ENCODE measurements around the gene LY6G6D. TPM values are rescaled to one million over a fixed set of nuclear protein-coding genes. Genes with fewer than 3 reads are reported as not detected.
A peak's percentile ranks its signal among the peaks of the same experiment; 100 is the strongest.

LY6G6D gene
- total RNA-seq, 1 experiment from 2014 or later: not detected

- no peak overlapping the region for H2BK5ac ChIP-seq (ENCODE audit: insufficient read length, low read length)
- H3K36me3 Mint-ChIP-seq (ENCODE audit: insufficient read depth in 1 of 3, low read depth in 3 of 3): peaks cover 18 to 53% (median 32%) of the 10 kb centered on the region in 3 experiments
- H2BK20ac ChIP-seq (ENCODE audit: low read depth, low read length, poor library complexity, severe bottlenecking): no peak overlapping the region
- no peak for DNase-seq
- H3T11ph ChIP-seq (ENCODE audit: low read length): no peak overlapping the region
- H2AK5ac ChIP-seq (ENCODE audit: insufficient read length, low read length): no peak overlapping the region
- H3K4me1 Mint-ChIP-seq: peaks cover 13 to 28% of the 10 kb centered on the region in 2 experiments
- no peak overlapping the region for H4K8ac ChIP-seq (replicated peaks; ENCODE audit: insufficient read length, low read depth, low read length)
- H3K9ac ChIP-seq (ENCODE audit: extremely low read depth, insufficient read length, low read length): no peak overlapping the region
- H3K4me1 ChIP-seq (ENCODE audit: insufficient read depth, low read length): no peaks in the 10 kb centered on the region
- peaks cover 7% of the 10 kb centered on the region for H3K23me2 ChIP-seq (ENCODE audit: insufficient read length, low read depth, low read length, poor library complexity, severe bottlenecking)
- no peak overlapping the region for H3K4ac ChIP-seq (ENCODE audit: low read depth, low read length)
- no peaks in the 10 kb centered on the region for H3K27me3 Mint-ChIP-seq (ENCODE audit: low read depth)
- no peak overlapping the region for H3K18ac ChIP-seq (ENCODE audit: insufficient read length, low read depth, low read length)
- H2BK12ac ChIP-seq (ENCODE audit: insufficient read length, low read depth, low read length): no peak overlapping the region
- H3K56ac ChIP-seq (ENCODE audit: insufficient read length, low read depth, low read length): no peak overlapping the region
- no peaks in the 10 kb centered on the region for H3K79me2 ChIP-seq (ENCODE audit: insufficient read depth, low read length)
- H3K4me3 Mint-ChIP-seq: no peak overlapping the region
- H4K20me1 ChIP-seq (ENCODE audit: control insufficient read depth, insufficient read depth, insufficient read length): no peaks in the 10 kb centered on the region
- H3K27me3 ChIP-seq (ENCODE audit: insufficient read depth, low read length): no peaks in the 10 kb centered on the region
- no peak overlapping the region for H2BK15ac ChIP-seq (ENCODE audit: low read depth, low read length)
- no peak overlapping the region for H4K5ac ChIP-seq (ENCODE audit: insufficient read length, low read depth, low read length)
- H3K9me3 ChIP-seq (ENCODE audit: control insufficient read depth, low read depth, low read length): no peaks in the 10 kb centered on the region
- no CpG with 5 or more reads among the region's 1 CpG for WGBS (ENCODE audit: extremely low coverage, insufficient read length, low lambda C conversion rate)
- no peak overlapping the region for H3K23ac ChIP-seq (ENCODE audit: insufficient read length, low read depth, low read length)
- H3K9me3 Mint-ChIP-seq: no peaks in the 10 kb centered on the region
- H3K27ac ChIP-seq (ENCODE audit: insufficient read length, low read depth, low read length): no peak overlapping the region
- no peak overlapping the region for H3K4me2 ChIP-seq (ENCODE audit: insufficient read depth, insufficient read length, low read length)
- no peak for TF ChIP-seq CTCF (conservative IDR thresholded peaks at IDR 0.05)
- no peak overlapping the region for H2BK120ac ChIP-seq (ENCODE audit: low read depth, low read length, poor library complexity, severe bottlenecking)
- H3K14ac ChIP-seq (ENCODE audit: insufficient read depth, low read length): no peak overlapping the region
- H4K91ac ChIP-seq (ENCODE audit: insufficient read length, low read depth, low read length): no peak overlapping the region
- no peaks in the 10 kb centered on the region for H3K79me1 ChIP-seq (ENCODE audit: insufficient read depth, low read depth, low read length, poor library complexity, severe bottlenecking)
- peak overlapping the region; percentile 31 to 50 (median 48); a peak in 6 of 7 replicates for H3K27ac Mint-ChIP-seq
- H2AFZ ChIP-seq (ENCODE audit: low read length): no peak overlapping the region
Observed at GRCh38 chr6:31744422-31744821, 29.3 kb downstream of the LY6G6D start.
